Stimulated activated naive CD8-positive, alpha-beta T cell treated with anti-CD3 and anti-CD28 coated beads, Interleukin-15, Interleukin-2, amounts not matched to agents 100 U/mL and 50 U/mL, for 24 hours (primary cell): ENCODE data around the gene ECM2.

Experiments
- ATAC-seq: fragments of 150-1000 bp; cut with Tn5 transposase; one replicate; pipeline ENCODE4 v1.10.0; 2021
- DNase-seq: peaks from one replicate; pipeline ENCODE4 v3.0.0; 2021

Gene ECM2

GRCh38 chr9:92500725-92501124, 35.1 kb downstream of the ECM2 start:
- ATAC-seq = no peak
- DNase-seq = no peak

- ATAC-seq (no peak), DNase-seq (no peak)
Measured at GRCh38 chr9:92499701-92500100, 36.1 kb downstream of the ECM2 start.

GRCh38 chr9:92496396-92497176, 39.2 kb downstream of the ECM2 start:
- DNase-seq = no peak

GRCh38 chr9:92494856-92495255, 40.9 kb downstream of the ECM2 start:
- ATAC-seq (no peak), DNase-seq (no peak)

More at GRCh38 chr9:92496396-92497176, 39.2 kb downstream of the ECM2 start:
- ATAC-seq = no peak

- no peak for ATAC-seq
- DNase-seq = no peak
Measured at GRCh38 chr9:92493749-92494387, 41.9 kb downstream of the ECM2 start.

GRCh38 chr9:92492781-92493401, 42.9 kb downstream of the ECM2 start:
- ATAC-seq (no peak), DNase-seq (no peak)

- DNase-seq (no peak), ATAC-seq (no peak)
Measured at GRCh38 chr9:92488681-92489550, 46.9 kb downstream of the ECM2 start.

- ATAC-seq = no peak
- no peak for DNase-seq
Measured at GRCh38 chr9:92486371-92486770, 49.4 kb downstream of the ECM2 start.

- ATAC-seq (no peak), DNase-seq (no peak)
Measured at GRCh38 chr9:92484563-92484962, 51.2 kb downstream of the ECM2 start.

- ATAC-seq (no peak), DNase-seq (no peak)
Measured at GRCh38 chr9:92483627-92484545, 51.9 kb downstream of the ECM2 start.

GRCh38 chr9:92482805-92483204, 53.0 kb downstream of the ECM2 start:
- no peak for ATAC-seq
- DNase-seq = no peak

- ATAC-seq = no peak
- DNase-seq = no peak
Measured at GRCh38 chr9:92482329-92482728, 53.5 kb downstream of the ECM2 start, which contains the start of gene ASPN. TSS of gene ASPN (minus strand) at chr9:92482506.

GRCh38 chr9:92480986-92481633, 54.7 kb downstream of the ECM2 start:
- ATAC-seq = no peak
- DNase-seq = no peak

GRCh38 chr9:92480291-92480771, 55.5 kb downstream of the ECM2 start:
- ATAC-seq (no peak), DNase-seq (no peak)

GRCh38 chr9:92479346-92479745, 56.4 kb downstream of the ECM2 start:
- DNase-seq (no peak), ATAC-seq (no peak)

- ATAC-seq (no peak), DNase-seq (no peak)
Measured at GRCh38 chr9:92478783-92479182, 57.0 kb downstream of the ECM2 start.

GRCh38 chr9:92476962-92477361, 58.8 kb downstream of the ECM2 start:
- DNase-seq = no peak
- peak; percentile 72 for ATAC-seq

GRCh38 chr9:92474587-92474986, 61.2 kb downstream of the ECM2 start:
- ATAC-seq = no peak
- DNase-seq = no peak

- ATAC-seq (no peak), DNase-seq (no peak)
Measured at GRCh38 chr9:92468206-92468605, 67.6 kb downstream of the ECM2 start.

GRCh38 chr9:92467511-92467910, 68.3 kb downstream of the ECM2 start:
- DNase-seq (no peak), ATAC-seq (no peak)

GRCh38 chr9:92467041-92467440, 68.7 kb downstream of the ECM2 start:
- DNase-seq (no peak), ATAC-seq (no peak)
